Mammary microvascular endothelial cell (primary cell): ENCODE data around the gene LOXL1. TPM values are rescaled to one million over a fixed set of nuclear protein-coding genes. Genes with fewer than 3 reads are reported as not detected.

Experiments
- total RNA-seq: library from RNA; depleted of rRNA; stranded (reverse); fragments of >200 nt; gene quantifications from 2 replicates; pipeline ENCODE4 v1.2.3, GENCODE V29; 2015

LOXL1 gene
- total RNA-seq = 1.4 and 2.5 TPM in 2 replicates

GRCh38 chr15:73926219-73927002 lies at the start of gene LOXL1:
Gene LOXL1, plus strand, starts transcription at chr15:73926462. Its CDS starts 322 bp downstream, at chr15:73926784.

GRCh38 chr15:73991726-73992593 lies 65.7 kb downstream of the LOXL1 start, which contains the start of gene STOML1:
Gene STOML1, minus strand, starts transcription at chr15:73992295. Its CDS starts 72 bp downstream, at chr15:73992223.

DNA sequence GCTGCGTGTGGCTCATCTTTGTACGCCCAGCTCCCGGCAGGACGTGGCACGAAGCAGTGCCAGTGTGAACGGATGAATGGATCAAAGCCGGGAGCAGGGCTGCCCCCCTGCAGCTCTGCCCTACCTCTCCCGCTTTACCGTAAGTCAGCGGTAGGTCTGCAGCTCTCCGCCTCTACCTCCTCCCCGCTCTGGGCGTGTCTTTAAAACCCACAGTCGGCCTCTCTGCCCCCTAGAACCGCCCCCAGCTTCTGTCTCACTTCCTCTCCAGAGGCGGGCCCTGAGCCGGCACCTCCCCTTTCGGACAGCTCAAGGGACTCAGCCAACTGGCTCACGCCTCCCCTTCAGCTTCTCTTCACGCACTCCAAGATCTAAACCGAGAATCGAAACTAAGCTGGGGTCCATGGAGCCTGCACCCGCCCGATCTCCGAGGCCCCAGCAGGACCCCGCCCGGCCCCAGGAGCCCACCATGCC lies 68.2 kb downstream of the LOXL1 start, which contains the start of gene PML:
Gene PML (plus strand): TSS at position 304 of the 471 bp plus-strand sequence. CDS start 97 bp downstream, at position 401.

Other genes with a start within 250 kb of the LOXL1 start
- gene CD276, start 242.1 kb upstream of the LOXL1 start, total RNA-seq = 47.3 and 51.8 TPM in 2 replicates
- gene INSYN1, start 173.1 kb upstream of the LOXL1 start, total RNA-seq = not detected in 2 replicates
- not detected in 2 replicates for gene TBC1D21, start 52.9 kb upstream of the LOXL1 start, total RNA-seq
- 13.9 and 18.3 TPM in 2 replicates for gene STOML1, start 65.8 kb downstream of the LOXL1 start, total RNA-seq
- 127 and 139 TPM in 2 replicates for gene PML, start 68.3 kb downstream of the LOXL1 start, total RNA-seq
- not detected in 2 replicates for gene GOLGA6A, start 156.1 kb downstream of the LOXL1 start, total RNA-seq
- 0.13 TPM in 1 of 2 replicates, not detected in the other for gene ISLR2, start 204.1 kb downstream of the LOXL1 start, total RNA-seq
- gene ISLR, start 247.2 kb downstream of the LOXL1 start, total RNA-seq = not detected in 2 replicates